ENCODE data around the gene P2RX6. TPM values are rescaled to one million over a fixed set of nuclear protein-coding genes. Genes with fewer than 3 reads are reported as not detected.
"Not testable (repeated sequence)": the region's sequence is repeated elsewhere in the genome, so short reads cannot be mapped to it uniquely, and the experiment has no call there.

P2RX6 gene
- total RNA-seq, 1 experiment from 2014 or later = 0.46 TPM

- TF ChIP-seq REST (IDR thresholded peaks at IDR 0.05; ENCODE audit: insufficient read depth in 1 of 2, low read depth in 2 of 2, low read length in 1 of 2) = no peak
- TF ChIP-seq SIN3A (IDR thresholded peaks at IDR 0.05; ENCODE audit: borderline replicate concordance, insufficient read depth, low read depth, low read length) = no peak
- no peak for TF ChIP-seq POLR2AphosphoS5 (IDR thresholded peaks at IDR 0.05; ENCODE audit: low read depth, low read length)
- TF ChIP-seq TCF7L2 (IDR thresholded peaks at IDR 0.05; ENCODE audit: low read depth, low read length) = no peak
- TF ChIP-seq CTCF (IDR thresholded peaks at IDR 0.05) = no peak
- DNase-seq (ENCODE audit: low read depth, low spot score) (no peak), ATAC-seq (no peak)
- Histone ChIP-seq H3K4me3 (ENCODE audit: low read depth in 2 of 2, low read length in 2 of 2) (no peak overlapping the region), H3K9me3 (ENCODE audit: control insufficient read depth, insufficient read depth, low read depth, low read length) (no peaks in the 10 kb centered on the region), H3K4me1 (ENCODE audit: control insufficient read depth, insufficient read depth, low read length) (peaks cover 5% of the 10 kb centered on the region; the same call in 1 of the 2 replicates), H3K27ac (ENCODE audit: low read length) (no peak overlapping the region), H3K27me3 (ENCODE audit: control insufficient read depth, insufficient read depth, low read length) (no peaks in the 10 kb centered on the region), H3K36me3 (ENCODE audit: control insufficient read depth, insufficient read depth, low read length) (no peaks in the 10 kb centered on the region)
- CTCF ChIA-PET = no interaction called here
- POLR2A ChIA-PET = no interaction called here
- intact Hi-C loops (cut with micrococcal nuclease; ENCODE audit: unreplicated experiment) (no loop called here), in situ Hi-C loops (cut with HindIII; ENCODE audit: low pct_unique_long_range_greater_than_20kb, low sequenced_read_pairs) (no loop called here)
- no TSS peak for BruUV-seq (replicated peaks)
These were observed 32.2 kb downstream of the P2RX6 start for GRCh38 chr22:21047035-21047661.

- Histone ChIP-seq H3K27ac (ENCODE audit: low read length) (no peak overlapping the region), H3K4me1 (ENCODE audit: control insufficient read depth, insufficient read depth, low read length) (peaks cover 5% of the 10 kb centered on the region; the same call in 1 of the 2 replicates), H3K4me3 (ENCODE audit: low read depth in 2 of 2, low read length in 2 of 2) (no peak overlapping the region), H3K9me3 (ENCODE audit: control insufficient read depth, insufficient read depth, low read depth, low read length) (no peaks in the 10 kb centered on the region), H3K36me3 (ENCODE audit: control insufficient read depth, insufficient read depth, low read length) (no peaks in the 10 kb centered on the region), H3K27me3 (ENCODE audit: control insufficient read depth, insufficient read depth, low read length) (no peaks in the 10 kb centered on the region)
- TF ChIP-seq SIN3A (IDR thresholded peaks at IDR 0.05; ENCODE audit: borderline replicate concordance, insufficient read depth, low read depth, low read length) = no peak
- no peak for TF ChIP-seq REST (IDR thresholded peaks at IDR 0.05; ENCODE audit: insufficient read depth in 1 of 2, low read depth in 2 of 2, low read length in 1 of 2)
- no peak for TF ChIP-seq TCF7L2 (IDR thresholded peaks at IDR 0.05; ENCODE audit: low read depth, low read length)
- no peak for TF ChIP-seq POLR2AphosphoS5 (IDR thresholded peaks at IDR 0.05; ENCODE audit: low read depth, low read length)
- no peak for TF ChIP-seq CTCF (IDR thresholded peaks at IDR 0.05)
- intact Hi-C loops (cut with micrococcal nuclease; ENCODE audit: unreplicated experiment) (no loop called here), in situ Hi-C loops (cut with HindIII; ENCODE audit: low pct_unique_long_range_greater_than_20kb, low sequenced_read_pairs) (no loop called here)
- no peak for DNase-seq (ENCODE audit: low read depth, low spot score)
- no peak for ATAC-seq
- CTCF ChIA-PET = no interaction called here
- POLR2A ChIA-PET = no interaction called here
- no TSS peak for BruUV-seq (replicated peaks)
These were observed 32.8 kb downstream of the P2RX6 start for GRCh38 chr22:21047730-21048129.

GRCh38 chr22:21048448-21048847 is 33.5 kb downstream of the P2RX6 start:
- CTCF ChIA-PET = interaction anchor here (0.7 kb wide), 1 partner anchor 1896 kb away, joined by 3 read pairs; no protein-coding TSS in a partner anchor
- POLR2A ChIA-PET; H3K4me1 ChIP-seq (ENCODE audit: control insufficient read depth, insufficient read depth, low read length); H3K27ac ChIP-seq (ENCODE audit: low read length); H3K4me3 ChIP-seq (ENCODE audit: low read depth in 2 of 2, low read length in 2 of 2); ATAC-seq; intact Hi-C loops (cut with micrococcal nuclease; ENCODE audit: unreplicated experiment); DNase-seq (ENCODE audit: low read depth, low spot score); in situ Hi-C loops (cut with HindIII; ENCODE audit: low pct_unique_long_range_greater_than_20kb, low sequenced_read_pairs); H3K9me3 ChIP-seq (ENCODE audit: control insufficient read depth, insufficient read depth, low read depth, low read length); H3K27me3 ChIP-seq (ENCODE audit: control insufficient read depth, insufficient read depth, low read length); H3K36me3 ChIP-seq (ENCODE audit: control insufficient read depth, insufficient read depth, low read length); BruUV-seq (replicated peaks): not testable (repeated sequence)

Measured in Panc1 (cell line).